Nephron progenitor cell (in vitro differentiated cells): ENCODE measurements around the gene GAPVD1.
"Not testable (repeated sequence)": the region's sequence is repeated elsewhere in the genome, so short reads cannot be mapped to it uniquely, and the experiment has no call there.

Experiments used
- DNase-seq: peaks from one replicate; pipeline ENCODE4 v3.0.0; 2021
- H3K27ac Mint-ChIP-seq: 2 replicates; pipeline ENCODE4 v1.8.0; 2021; ENCODE audit warnings: mild to moderate bottlenecking, moderate library complexity, mixed read lengths
- H3K27me3 Mint-ChIP-seq: 2 replicates; pipeline ENCODE4 v1.8.0; 2021; ENCODE audit warnings: mild to moderate bottlenecking, low read depth, mixed read lengths; ENCODE audit not compliant: poor library complexity
- H3K36me3 Mint-ChIP-seq: 2 replicates; pipeline ENCODE4 v1.8.0; 2021; ENCODE audit warnings: low read depth, mixed read lengths
- H3K4me1 Mint-ChIP-seq: 2 replicates; pipeline ENCODE4 v1.8.0; 2021; ENCODE audit warnings: mixed read lengths
- H3K4me3 Mint-ChIP-seq: 2 replicates; pipeline ENCODE4 v1.8.0; 2021; ENCODE audit warnings: mild to moderate bottlenecking, moderate library complexity, mixed read lengths
- H3K9me3 Mint-ChIP-seq: 2 replicates; pipeline ENCODE4 v1.8.0; 2021; ENCODE audit warnings: mild to moderate bottlenecking, moderate library complexity, mixed read lengths
- TF ChIP-seq, protein P1 (sequence below): fragments of 200-600 bp; sonication (generic); IDR thresholded peaks from 2 replicates; pipeline ENCODE4 v1.5.0; 2021; ENCODE audit warnings: antibody characterized with exemption

The GAPVD1 gene

GRCh38 chr9:125295657-125296056 lies 34.0 kb downstream of the GAPVD1 start:
- TF ChIP-seq, protein P1, sequence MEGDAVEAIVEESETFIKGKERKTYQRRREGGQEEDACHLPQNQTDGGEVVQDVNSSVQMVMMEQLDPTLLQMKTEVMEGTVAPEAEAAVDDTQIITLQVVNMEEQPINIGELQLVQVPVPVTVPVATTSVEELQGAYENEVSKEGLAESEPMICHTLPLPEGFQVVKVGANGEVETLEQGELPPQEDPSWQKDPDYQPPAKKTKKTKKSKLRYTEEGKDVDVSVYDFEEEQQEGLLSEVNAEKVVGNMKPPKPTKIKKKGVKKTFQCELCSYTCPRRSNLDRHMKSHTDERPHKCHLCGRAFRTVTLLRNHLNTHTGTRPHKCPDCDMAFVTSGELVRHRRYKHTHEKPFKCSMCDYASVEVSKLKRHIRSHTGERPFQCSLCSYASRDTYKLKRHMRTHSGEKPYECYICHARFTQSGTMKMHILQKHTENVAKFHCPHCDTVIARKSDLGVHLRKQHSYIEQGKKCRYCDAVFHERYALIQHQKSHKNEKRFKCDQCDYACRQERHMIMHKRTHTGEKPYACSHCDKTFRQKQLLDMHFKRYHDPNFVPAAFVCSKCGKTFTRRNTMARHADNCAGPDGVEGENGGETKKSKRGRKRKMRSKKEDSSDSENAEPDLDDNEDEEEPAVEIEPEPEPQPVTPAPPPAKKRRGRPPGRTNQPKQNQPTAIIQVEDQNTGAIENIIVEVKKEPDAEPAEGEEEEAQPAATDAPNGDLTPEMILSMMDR, result no peak
- no peak overlapping the region for H3K4me3 Mint-ChIP-seq
- no peak overlapping the region for H3K27ac Mint-ChIP-seq
- H3K36me3 Mint-ChIP-seq, result peaks cover 8% of the 10 kb centered on the region
- DNase-seq, result no peak
- H3K9me3 Mint-ChIP-seq, result no peaks in the 10 kb centered on the region
- no peaks in the 10 kb centered on the region for H3K4me1 Mint-ChIP-seq
- H3K27me3 Mint-ChIP-seq, result no peaks in the 10 kb centered on the region

- Mint-ChIP-seq H3K4me1 (no peaks in the 10 kb centered on the region), H3K27me3 (no peaks in the 10 kb centered on the region), H3K36me3 (peaks cover 17% of the 10 kb centered on the region), H3K4me3 (no peak overlapping the region), H3K27ac (no peak overlapping the region), H3K9me3 (no peaks in the 10 kb centered on the region)
- DNase-seq, result no peak
- TF ChIP-seq, protein P1, result no peak
Observed at GRCh38 chr9:125296843-125297372, 35.3 kb downstream of the GAPVD1 start.

DNA sequence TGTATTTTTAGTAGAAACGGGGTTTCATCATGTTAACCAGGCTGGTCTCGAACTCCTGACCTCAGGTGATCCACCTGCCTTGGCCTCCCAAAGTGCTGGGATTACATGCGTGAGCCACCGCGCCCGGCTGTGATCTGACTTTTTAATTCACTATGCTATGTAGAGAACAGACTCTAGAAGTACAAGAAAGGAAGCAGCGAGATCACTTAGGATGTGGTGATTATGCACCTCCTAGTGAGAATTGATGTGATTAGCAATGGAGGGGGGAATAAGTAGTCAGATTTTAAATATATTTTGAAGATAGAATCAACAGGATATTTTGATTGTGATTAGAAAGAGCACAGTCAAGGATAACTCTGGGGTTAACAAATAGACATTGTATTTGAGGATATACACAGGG lies 36.3 kb downstream of the GAPVD1 start:
- Mint-ChIP-seq H3K27ac (no peak overlapping the region), H3K9me3 (no peaks in the 10 kb centered on the region), H3K4me3 (no peak overlapping the region), H3K36me3 (peaks cover 27% of the 10 kb centered on the region), H3K27me3 (no peaks in the 10 kb centered on the region), H3K4me1 (no peaks in the 10 kb centered on the region)
- DNase-seq, result no peak
- TF ChIP-seq, protein P1, result no peak

- Mint-ChIP-seq H3K4me3 (no peak overlapping the region), H3K36me3 (peaks cover 55% of the 10 kb centered on the region), H3K27ac (no peak overlapping the region), H3K9me3 (no peaks in the 10 kb centered on the region), H3K4me1 (no peaks in the 10 kb centered on the region), H3K27me3 (no peaks in the 10 kb centered on the region)
- TF ChIP-seq, protein P1, result no peak
- DNase-seq, result no peak
Observed at GRCh38 chr9:125302241-125302640, 40.6 kb downstream of the GAPVD1 start.

GRCh38 chr9:125304273-125304672 lies 42.6 kb downstream of the GAPVD1 start:
- DNase-seq, result no peak
- TF ChIP-seq, protein P1, result no peak
- no peak overlapping the region for H3K27ac Mint-ChIP-seq
- no peaks in the 10 kb centered on the region for H3K4me1 Mint-ChIP-seq
- peaks cover 62% of the 10 kb centered on the region for H3K36me3 Mint-ChIP-seq
- H3K9me3 Mint-ChIP-seq, result no peaks in the 10 kb centered on the region
- no peaks in the 10 kb centered on the region for H3K27me3 Mint-ChIP-seq
- no peak overlapping the region for H3K4me3 Mint-ChIP-seq

GRCh38 chr9:125312411-125312810 lies 50.8 kb downstream of the GAPVD1 start:
- H3K27me3 Mint-ChIP-seq, result no peaks in the 10 kb centered on the region
- H3K4me1 Mint-ChIP-seq, result no peaks in the 10 kb centered on the region
- peaks cover 25% of the 10 kb centered on the region for H3K9me3 Mint-ChIP-seq
- H3K27ac Mint-ChIP-seq, result no peak overlapping the region
- TF ChIP-seq, protein P1, result no peak
- no peak for DNase-seq
- H3K4me3 Mint-ChIP-seq, result no peak overlapping the region
- peaks cover 86% of the 10 kb centered on the region for H3K36me3 Mint-ChIP-seq

- Mint-ChIP-seq H3K36me3 (peaks cover 90% of the 10 kb centered on the region), H3K9me3 (peaks cover 37% of the 10 kb centered on the region)
- not testable (repeated sequence) for DNase-seq, H3K4me3 Mint-ChIP-seq, H3K27me3 Mint-ChIP-seq, H3K4me1 Mint-ChIP-seq, H3K27ac Mint-ChIP-seq
Observed at GRCh38 chr9:125316359-125316758, 54.7 kb downstream of the GAPVD1 start.
